ENCODE measurements around the gene CHN2.

CHN2 gene

GRCh38 chr7:29228289-29229011 is 33.9 kb downstream of the CHN2 start:
- CTCF ChIA-PET = interaction anchor here (1.5 kb wide), 1 partner anchor 11 kb away, joined by 4 read pairs; no protein-coding TSS in a partner anchor
- no peak for DNase-seq (ENCODE audit: extremely low spot score)
- POLR2A ChIA-PET = no interaction called here
- TF ChIP-seq SUZ12 (IDR thresholded peaks at IDR 0.05) (no peak), ELF4 (IDR thresholded peaks at IDR 0.05) (no peak), CTBP1 (IDR thresholded peaks at IDR 0.05; ENCODE audit: borderline replicate concordance) (no peak), NFRKB (IDR thresholded peaks at IDR 0.05) (no peak), TARDBP (IDR thresholded peaks at IDR 0.05) (no peak), ZNF384 (IDR thresholded peaks at IDR 0.05) (no peak), FOXK2 (IDR thresholded peaks at IDR 0.05) (no peak), ARNT (IDR thresholded peaks at IDR 0.05) (no peak), L3MBTL2 (conservative IDR thresholded peaks at IDR 0.05) (no peak), BHLHE40 (IDR thresholded peaks at IDR 0.05; ENCODE audit: borderline replicate concordance) (no peak)

DNA sequence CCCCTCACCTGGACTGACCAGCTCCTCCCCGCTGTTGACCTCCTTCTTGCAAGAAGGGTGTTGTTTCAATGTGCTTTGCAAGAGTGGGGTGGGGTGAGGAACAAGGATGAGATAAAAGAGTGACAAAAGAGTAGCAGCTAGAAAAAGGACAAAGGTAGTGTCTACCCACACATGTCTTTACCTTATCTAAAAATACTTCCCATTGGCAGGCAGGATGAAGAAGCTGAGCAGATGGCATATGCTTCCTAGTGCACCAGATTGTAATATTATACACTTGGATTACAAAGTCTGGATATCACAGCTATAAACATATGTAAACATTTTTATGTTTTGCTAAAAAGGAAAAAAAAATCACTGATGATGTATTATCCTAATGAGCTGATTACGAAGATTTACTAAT is 34.5 kb downstream of the CHN2 start:
- POLR2A ChIA-PET = no interaction called here
- TF ChIP-seq SP1 (IDR thresholded peaks at IDR 0.05) = no peak
- no peak for TF ChIP-seq LEF1 (IDR thresholded peaks at IDR 0.05; ENCODE audit: borderline replicate concordance)
- TF ChIP-seq NFRKB (IDR thresholded peaks at IDR 0.05) = no peak
- TF ChIP-seq HDGF (IDR thresholded peaks at IDR 0.05; ENCODE audit: borderline replicate concordance) = no peak
- TF ChIP-seq BHLHE40 (IDR thresholded peaks at IDR 0.05; ENCODE audit: borderline replicate concordance) = no peak
- TF ChIP-seq CTBP1 (IDR thresholded peaks at IDR 0.05; ENCODE audit: borderline replicate concordance) = no peak
- TF ChIP-seq, protein P1, sequence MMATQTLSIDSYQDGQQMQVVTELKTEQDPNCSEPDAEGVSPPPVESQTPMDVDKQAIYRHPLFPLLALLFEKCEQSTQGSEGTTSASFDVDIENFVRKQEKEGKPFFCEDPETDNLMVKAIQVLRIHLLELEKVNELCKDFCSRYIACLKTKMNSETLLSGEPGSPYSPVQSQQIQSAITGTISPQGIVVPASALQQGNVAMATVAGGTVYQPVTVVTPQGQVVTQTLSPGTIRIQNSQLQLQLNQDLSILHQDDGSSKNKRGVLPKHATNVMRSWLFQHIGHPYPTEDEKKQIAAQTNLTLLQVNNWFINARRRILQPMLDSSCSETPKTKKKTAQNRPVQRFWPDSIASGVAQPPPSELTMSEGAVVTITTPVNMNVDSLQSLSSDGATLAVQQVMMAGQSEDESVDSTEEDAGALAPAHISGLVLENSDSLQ (IDR thresholded peaks at IDR 0.05) = no peak
- TF ChIP-seq ZNF384 (IDR thresholded peaks at IDR 0.05) = no peak
- no peak for DNase-seq (ENCODE audit: extremely low spot score)
- CTCF ChIA-PET = interaction anchor here (0.5 to 1.5 kb wide), 2 partner anchors 10 to 23 kb away, joined by 3 to 4 read pairs; no protein-coding TSS in a partner anchor

GRCh38 chr7:29229946-29230345 is 35.4 kb downstream of the CHN2 start:
- POLR2A ChIA-PET = no interaction called here
- TF ChIP-seq BHLHE40 (IDR thresholded peaks at IDR 0.05; ENCODE audit: borderline replicate concordance) (no peak), ARNT (IDR thresholded peaks at IDR 0.05) (no peak), LEF1 (IDR thresholded peaks at IDR 0.05; ENCODE audit: borderline replicate concordance) (no peak), FOXA1 (IDR thresholded peaks at IDR 0.05) (no peak), ZNF384 (IDR thresholded peaks at IDR 0.05) (no peak), HDGF (IDR thresholded peaks at IDR 0.05; ENCODE audit: borderline replicate concordance) (no peak), SP1 (IDR thresholded peaks at IDR 0.05) (no peak), SUZ12 (IDR thresholded peaks at IDR 0.05) (no peak), FOXM1 (IDR thresholded peaks at IDR 0.05; ENCODE audit: borderline replicate concordance) (no peak), NFRKB (IDR thresholded peaks at IDR 0.05) (no peak), FOXK2 (IDR thresholded peaks at IDR 0.05) (no peak), TARDBP (IDR thresholded peaks at IDR 0.05) (no peak), L3MBTL2 (conservative IDR thresholded peaks at IDR 0.05) (no peak), ELF4 (IDR thresholded peaks at IDR 0.05) (no peak), CTBP1 (IDR thresholded peaks at IDR 0.05; ENCODE audit: borderline replicate concordance) (no peak)
- TF ChIP-seq, protein P1 (IDR thresholded peaks at IDR 0.05) = no peak
- CTCF ChIA-PET = interaction anchor here (1.5 kb wide), 1 partner anchor 9 kb away, joined by 4 read pairs; no protein-coding TSS in a partner anchor
- no peak for DNase-seq (ENCODE audit: extremely low spot score)

GRCh38 chr7:29230871-29231345 is 36.3 kb downstream of the CHN2 start:
- TF ChIP-seq CTBP1 (IDR thresholded peaks at IDR 0.05; ENCODE audit: borderline replicate concordance) (no peak), FOXA1 (IDR thresholded peaks at IDR 0.05) (no peak)
- DNase-seq (ENCODE audit: extremely low spot score) = no peak
- CTCF ChIA-PET = interaction anchor here (0.6 kb wide), 1 partner anchor 19 kb away, joined by 3 read pairs; no protein-coding TSS in a partner anchor
- POLR2A ChIA-PET = no interaction called here

DNA sequence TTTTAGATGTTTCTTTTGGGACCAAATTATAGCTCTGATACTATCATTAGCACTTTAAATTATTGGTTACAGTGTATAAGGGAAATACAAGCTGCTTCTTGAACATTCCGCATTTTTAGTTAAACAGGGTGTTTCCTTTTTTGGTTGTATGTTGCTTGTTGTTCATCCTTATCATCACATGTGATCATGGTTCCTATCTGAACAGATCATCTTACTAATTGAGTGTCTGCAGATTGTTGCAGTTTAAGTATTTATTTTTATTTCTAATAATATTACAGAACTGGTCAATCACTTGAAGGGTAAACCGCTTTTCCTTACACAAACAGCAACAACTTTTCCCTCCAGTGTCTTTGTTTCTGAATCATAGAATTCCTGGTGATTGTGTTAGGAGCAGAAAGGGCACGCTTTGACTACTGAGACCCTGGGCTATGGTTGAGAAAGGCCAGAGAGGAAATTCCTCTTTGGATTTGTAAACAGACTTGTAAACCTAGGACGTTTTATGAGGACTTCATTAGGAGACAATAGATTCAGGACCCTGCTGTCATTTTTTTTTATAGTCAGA is 37.2 kb downstream of the CHN2 start:
- CTCF ChIA-PET = interaction anchor here (0.6 kb wide), 2 partner anchors 18 to 29 kb away, joined by 3 read pairs; no protein-coding TSS in a partner anchor
- POLR2A ChIA-PET = no interaction called here
- TF ChIP-seq BHLHE40 (IDR thresholded peaks at IDR 0.05; ENCODE audit: borderline replicate concordance) (no peak), TARDBP (IDR thresholded peaks at IDR 0.05) (no peak), ARNT (IDR thresholded peaks at IDR 0.05) (no peak), HDGF (IDR thresholded peaks at IDR 0.05; ENCODE audit: borderline replicate concordance) (no peak), ELF4 (IDR thresholded peaks at IDR 0.05) (no peak), NFRKB (IDR thresholded peaks at IDR 0.05) (no peak), LEF1 (IDR thresholded peaks at IDR 0.05; ENCODE audit: borderline replicate concordance) (no peak), L3MBTL2 (conservative IDR thresholded peaks at IDR 0.05) (no peak), FOXK2 (IDR thresholded peaks at IDR 0.05) (no peak), CTBP1 (IDR thresholded peaks at IDR 0.05; ENCODE audit: borderline replicate concordance) (no peak), FOXM1 (IDR thresholded peaks at IDR 0.05; ENCODE audit: borderline replicate concordance) (no peak), SUZ12 (IDR thresholded peaks at IDR 0.05) (no peak), SP1 (IDR thresholded peaks at IDR 0.05) (no peak)
- TF ChIP-seq, protein P1 (IDR thresholded peaks at IDR 0.05) = no peak
- DNase-seq (ENCODE audit: extremely low spot score) = no peak

GRCh38 chr7:29234438-29234837 is 39.9 kb downstream of the CHN2 start:
- POLR2A ChIA-PET = no interaction called here
- CTCF ChIA-PET = no interaction called here

More at GRCh38 chr7:29234438-29234837, 39.9 kb downstream of the CHN2 start:
- no peak for DNase-seq (ENCODE audit: extremely low spot score)
- TF ChIP-seq SUZ12 (IDR thresholded peaks at IDR 0.05) = no peak
- no peak for TF ChIP-seq FOXM1 (IDR thresholded peaks at IDR 0.05; ENCODE audit: borderline replicate concordance)
- TF ChIP-seq ZNF384 (IDR thresholded peaks at IDR 0.05) = no peak
- TF ChIP-seq HDGF (IDR thresholded peaks at IDR 0.05; ENCODE audit: borderline replicate concordance) = no peak
- no peak for TF ChIP-seq TARDBP (IDR thresholded peaks at IDR 0.05)
- TF ChIP-seq ARNT (IDR thresholded peaks at IDR 0.05) = no peak
